Uterus (tissue), 4 donors: ENCODE data around the gene HIBCH. TPM values are rescaled to one million over a fixed set of nuclear protein-coding genes. Genes with fewer than 3 reads are reported as not detected.

ENCODE experiments used
- DNase-seq, 2 donors: peaks; one replicate each; pipeline ENCODE4 v3.0.0-alpha.2; 2019 to 2020
- H3K27ac ChIP-seq, 2 donors: fragments of 200-600 bp; sonication (generic); 1 replicate in 1 of 2; 2 replicates in 1 of 2; pipeline ENCODE4 v1.5.1; 2016 to 2018
- H3K27me3 ChIP-seq, 2 donors: fragments of 200-600 bp; sonication (generic); one replicate each; pipeline ENCODE4 v1.5.1; 2018 to 2019; ENCODE audit warnings: control low read depth in 1 of 2
- H3K36me3 ChIP-seq, 2 donors: fragments of 200-600 bp; sonication (generic); one replicate each; pipeline ENCODE4 v1.5.1; 2019; ENCODE audit warnings: control low read depth in 1 of 2
- H3K4me1 ChIP-seq, 2 donors: fragments of 200-600 bp; sonication (generic); one replicate each; pipeline ENCODE4 v1.5.1; 2018 to 2019; ENCODE audit warnings: control low read depth in 1 of 2
- H3K4me3 ChIP-seq, 2 donors: fragments of 200-600 bp; sonication (generic); 1 replicate in 1 of 2; 2 replicates in 1 of 2; pipeline ENCODE4 v1.5.1; 2018 to 2019; ENCODE audit warnings: mild to moderate bottlenecking in 1 of 2
- H3K9me3 ChIP-seq, 2 donors: fragments of 200-600 bp; sonication (generic); one replicate each; pipeline ENCODE4 v1.5.1; 2019; ENCODE audit warnings: control low read depth in 1 of 2
- POLR2A ChIP-seq, 2 donors: fragments of 450-650 bp; IDR thresholded peaks; one replicate each; pipeline ENCODE4 v1.6.1; 2016; ENCODE audit warnings: antibody characterized with exemption in 2 of 2, mild to moderate bottlenecking in 1 of 2, moderate library complexity in 1 of 2
- intact Hi-C: fragments of 100-400 bp; cut with DNase I; formaldehyde crosslinking; loops from one replicate; pipeline ENCODE4 v1.15.1; 2023; ENCODE audit warnings: low total_unique reads
- total RNA-seq, 4 donors: library from RNA; depleted of rRNA in 3 of 4; stranded (reverse); fragments of >200 nt in 3 of 4; gene quantifications; one replicate each; pipeline versions ENCODE4 v1.1.0 to v1.2.4, GENCODE V29; 2014 to 2023
- TF ChIP-seq, protein P1 (sequence below), 4 experiments: fragments of 200-600 bp in 2 of 4; fragments of 450-650 bp in 2 of 4; sonication (generic) in 2 of 4; IDR thresholded peaks; one replicate each; pipeline ENCODE4 v1.5.1; 2016 to 2019; ENCODE audit warnings: antibody characterized with exemption in 4 of 4, mild to moderate bottlenecking in 2 of 4, moderate library complexity in 1 of 4
- donor health status: DM: yes; HTN: yes; CAD: no.

HIBCH gene
- total RNA-seq, 4 donors from 2014 or later = 9.1 to 53.9 (median 26.9) TPM

DNA sequence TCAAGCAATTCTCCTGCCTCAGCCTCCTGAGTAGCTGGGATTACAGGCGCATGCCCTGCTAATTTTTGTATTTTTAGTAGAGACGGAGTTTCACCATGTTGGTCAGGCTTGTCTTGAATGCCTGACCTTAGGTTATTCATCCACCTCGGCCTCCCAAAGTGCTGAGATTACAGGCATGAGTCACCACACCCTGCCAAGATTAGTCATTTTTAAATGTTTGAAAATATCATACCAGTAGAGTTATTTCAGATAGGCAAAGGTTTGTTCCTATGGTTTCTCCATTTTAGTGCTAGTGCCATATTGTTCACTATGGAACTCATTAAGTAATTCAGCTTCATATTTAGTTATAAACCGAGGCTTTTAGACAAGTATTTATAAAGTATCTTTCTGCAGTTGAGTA, 52.3 kb downstream of the HIBCH start:
- no peaks in the 10 kb centered on the region for H3K36me3 ChIP-seq
- TF ChIP-seq, protein P1, sequence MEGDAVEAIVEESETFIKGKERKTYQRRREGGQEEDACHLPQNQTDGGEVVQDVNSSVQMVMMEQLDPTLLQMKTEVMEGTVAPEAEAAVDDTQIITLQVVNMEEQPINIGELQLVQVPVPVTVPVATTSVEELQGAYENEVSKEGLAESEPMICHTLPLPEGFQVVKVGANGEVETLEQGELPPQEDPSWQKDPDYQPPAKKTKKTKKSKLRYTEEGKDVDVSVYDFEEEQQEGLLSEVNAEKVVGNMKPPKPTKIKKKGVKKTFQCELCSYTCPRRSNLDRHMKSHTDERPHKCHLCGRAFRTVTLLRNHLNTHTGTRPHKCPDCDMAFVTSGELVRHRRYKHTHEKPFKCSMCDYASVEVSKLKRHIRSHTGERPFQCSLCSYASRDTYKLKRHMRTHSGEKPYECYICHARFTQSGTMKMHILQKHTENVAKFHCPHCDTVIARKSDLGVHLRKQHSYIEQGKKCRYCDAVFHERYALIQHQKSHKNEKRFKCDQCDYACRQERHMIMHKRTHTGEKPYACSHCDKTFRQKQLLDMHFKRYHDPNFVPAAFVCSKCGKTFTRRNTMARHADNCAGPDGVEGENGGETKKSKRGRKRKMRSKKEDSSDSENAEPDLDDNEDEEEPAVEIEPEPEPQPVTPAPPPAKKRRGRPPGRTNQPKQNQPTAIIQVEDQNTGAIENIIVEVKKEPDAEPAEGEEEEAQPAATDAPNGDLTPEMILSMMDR (IDR thresholded peaks at IDR 0.05) = no peak
- no peak for TF ChIP-seq POLR2A (IDR thresholded peaks at IDR 0.05)
- no peak for DNase-seq
- no peak overlapping the region for H3K4me3 ChIP-seq
- no peaks in the 10 kb centered on the region for H3K27me3 ChIP-seq
- H3K4me1 ChIP-seq = no peaks in the 10 kb centered on the region
- H3K9me3 ChIP-seq = no peaks in the 10 kb centered on the region
- H3K27ac ChIP-seq = no peak overlapping the region
- intact Hi-C loops = no loop called here

DNA sequence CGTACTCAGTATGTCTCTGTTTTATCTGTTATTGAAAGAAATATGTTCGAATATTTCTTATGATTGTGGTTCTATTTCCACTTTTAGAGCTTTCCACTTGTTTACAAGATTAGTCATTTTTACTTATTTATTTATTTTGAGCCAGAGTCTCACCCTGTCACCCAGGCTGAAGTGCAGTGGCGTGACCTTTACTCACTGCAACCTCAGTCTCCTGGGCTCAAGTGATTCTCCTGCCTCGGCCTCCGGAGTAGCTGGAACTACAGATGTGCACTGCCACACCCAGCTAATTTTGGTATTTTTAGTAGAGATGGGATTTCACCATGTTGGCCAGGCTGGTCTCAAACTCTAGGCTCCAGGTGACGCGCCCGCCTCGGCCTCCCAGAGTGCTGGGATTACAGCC, 53.3 kb downstream of the HIBCH start:
- no peaks in the 10 kb centered on the region for H3K4me1 ChIP-seq
- TF ChIP-seq, protein P1 (IDR thresholded peaks at IDR 0.05) = no peak
- no peak for TF ChIP-seq POLR2A (IDR thresholded peaks at IDR 0.05)
- H3K36me3 ChIP-seq = no peaks in the 10 kb centered on the region
- no peak overlapping the region for H3K4me3 ChIP-seq
- H3K27me3 ChIP-seq = no peaks in the 10 kb centered on the region
- intact Hi-C loops = no loop called here
- no peaks in the 10 kb centered on the region for H3K9me3 ChIP-seq
- no peak overlapping the region for H3K27ac ChIP-seq
- DNase-seq = no peak

DNA sequence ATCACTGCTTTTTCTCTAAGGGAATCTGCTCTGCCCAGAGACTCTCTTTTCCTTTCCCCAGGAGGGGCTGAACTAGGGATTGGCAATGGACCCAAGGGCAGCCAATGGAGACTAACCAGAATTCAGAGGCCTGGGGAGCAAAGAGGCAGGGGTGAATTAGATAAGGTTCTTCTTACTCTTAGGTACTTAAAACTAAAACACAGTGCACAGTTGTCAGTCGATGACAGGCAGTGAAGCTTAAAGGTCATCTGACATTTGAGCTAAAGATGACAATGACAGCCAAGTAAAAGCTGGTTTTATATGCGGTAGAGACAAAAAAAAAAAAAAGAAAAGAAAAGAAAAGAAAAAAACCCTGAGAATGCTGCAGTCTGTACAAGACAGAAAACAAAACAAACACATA, 57.8 kb downstream of the HIBCH start:
- no peak overlapping the region for H3K27ac ChIP-seq
- TF ChIP-seq, protein P1 (IDR thresholded peaks at IDR 0.05) = no peak
- no peak for TF ChIP-seq POLR2A (IDR thresholded peaks at IDR 0.05)
- H3K4me1 ChIP-seq = no peaks in the 10 kb centered on the region
- no peak overlapping the region for H3K4me3 ChIP-seq
- no peaks in the 10 kb centered on the region for H3K27me3 ChIP-seq
- no peak for DNase-seq
- intact Hi-C loops = no loop called here
- H3K9me3 ChIP-seq = no peaks in the 10 kb centered on the region
- no peaks in the 10 kb centered on the region for H3K36me3 ChIP-seq

DNA sequence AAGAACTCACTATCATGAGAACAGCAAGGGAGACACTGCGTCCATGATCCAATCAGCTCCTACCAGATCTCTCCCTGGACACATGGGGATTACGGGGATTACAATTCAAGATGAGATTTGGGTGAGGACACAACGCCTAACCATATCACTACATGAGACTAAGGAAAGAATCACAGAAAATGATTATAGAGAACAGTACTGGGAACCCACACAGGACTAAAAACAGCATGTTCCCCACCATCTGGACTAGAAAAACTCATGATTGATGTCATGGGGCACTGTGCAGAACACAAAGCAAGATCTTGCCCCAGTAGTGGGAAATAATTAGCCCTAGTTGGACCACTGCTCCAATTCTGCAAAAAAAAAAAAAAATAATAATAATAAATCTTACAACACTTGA, 63.5 kb downstream of the HIBCH start:
- no peaks in the 10 kb centered on the region for H3K9me3 ChIP-seq
- H3K27me3 ChIP-seq = no peaks in the 10 kb centered on the region
- TF ChIP-seq, protein P1 (IDR thresholded peaks at IDR 0.05) = no peak
- no peak for TF ChIP-seq POLR2A (IDR thresholded peaks at IDR 0.05)
- H3K27ac ChIP-seq = no peak overlapping the region
- H3K4me1 ChIP-seq = no peaks in the 10 kb centered on the region
- intact Hi-C loops = no loop called here
- H3K4me3 ChIP-seq = no peak overlapping the region
- H3K36me3 ChIP-seq = no peaks in the 10 kb centered on the region
- no peak for DNase-seq

DNA sequence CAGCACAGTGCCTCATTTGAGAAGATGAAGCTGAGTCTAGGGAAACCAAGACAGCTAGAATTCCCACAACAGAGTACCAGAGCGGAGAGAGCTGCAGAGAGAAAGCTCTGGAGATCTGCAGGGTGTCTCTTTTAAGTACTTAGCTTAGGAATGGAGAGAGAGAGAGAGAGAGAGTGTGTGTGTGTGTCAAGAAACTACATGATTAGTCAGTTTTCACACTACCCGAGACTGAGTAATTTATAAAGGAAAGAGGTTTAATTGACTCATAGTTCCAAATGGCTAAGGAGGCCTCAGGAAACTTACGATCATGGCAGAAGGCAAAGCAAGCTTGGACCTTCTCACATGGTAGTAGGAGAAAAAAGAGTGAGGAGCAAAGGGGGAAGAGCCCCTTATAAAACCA, 64.0 kb downstream of the HIBCH start:
- intact Hi-C loops = no loop called here
- no peak for TF ChIP-seq POLR2A (IDR thresholded peaks at IDR 0.05)
- TF ChIP-seq, protein P1 (IDR thresholded peaks at IDR 0.05) = no peak
- no peak for DNase-seq
- Histone ChIP-seq H3K4me3 (no peak overlapping the region), H3K27me3 (no peaks in the 10 kb centered on the region), H3K36me3 (no peaks in the 10 kb centered on the region), H3K9me3 (no peaks in the 10 kb centered on the region), H3K4me1 (no peaks in the 10 kb centered on the region), H3K27ac (no peak overlapping the region)
